ENCODE measurements around the gene PSKH1.
"Not testable (repeated sequence)": the region's sequence is repeated elsewhere in the genome, so short reads cannot be mapped to it uniquely, and the experiment has no call there.

Gene PSKH1

DNA sequence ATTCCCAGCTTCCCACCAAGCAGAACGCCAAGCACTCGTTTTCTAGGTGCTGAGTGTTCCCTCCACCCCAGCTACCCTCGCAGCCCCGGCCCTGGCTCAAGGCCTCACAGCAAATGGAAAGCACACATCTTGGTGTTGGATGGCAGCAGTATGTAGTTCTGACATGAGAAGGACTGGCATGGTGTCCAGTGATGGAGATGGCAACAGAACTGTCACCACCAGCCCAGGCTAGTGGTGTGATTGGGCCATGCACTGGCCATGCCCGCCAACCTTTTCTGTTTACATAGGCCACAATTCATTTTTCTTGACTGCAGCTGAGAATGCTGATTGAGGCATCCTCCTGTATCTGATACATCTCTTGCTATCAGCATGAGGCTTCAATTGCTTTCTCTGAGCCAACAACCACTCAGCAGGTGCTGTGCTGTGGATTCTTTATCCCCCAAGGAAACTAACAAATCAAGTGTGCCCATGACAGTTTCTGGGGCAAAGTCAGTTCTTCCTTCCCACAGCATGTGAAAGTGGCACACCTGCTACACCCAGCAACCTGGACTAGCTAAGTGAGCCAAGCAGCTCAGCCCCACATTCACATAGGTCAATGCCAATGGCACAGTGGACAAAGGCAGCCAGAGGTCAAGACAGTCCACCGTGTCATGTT lies 71.5 kb downstream of the PSKH1 start:
- no peak for DNase-seq

DNA sequence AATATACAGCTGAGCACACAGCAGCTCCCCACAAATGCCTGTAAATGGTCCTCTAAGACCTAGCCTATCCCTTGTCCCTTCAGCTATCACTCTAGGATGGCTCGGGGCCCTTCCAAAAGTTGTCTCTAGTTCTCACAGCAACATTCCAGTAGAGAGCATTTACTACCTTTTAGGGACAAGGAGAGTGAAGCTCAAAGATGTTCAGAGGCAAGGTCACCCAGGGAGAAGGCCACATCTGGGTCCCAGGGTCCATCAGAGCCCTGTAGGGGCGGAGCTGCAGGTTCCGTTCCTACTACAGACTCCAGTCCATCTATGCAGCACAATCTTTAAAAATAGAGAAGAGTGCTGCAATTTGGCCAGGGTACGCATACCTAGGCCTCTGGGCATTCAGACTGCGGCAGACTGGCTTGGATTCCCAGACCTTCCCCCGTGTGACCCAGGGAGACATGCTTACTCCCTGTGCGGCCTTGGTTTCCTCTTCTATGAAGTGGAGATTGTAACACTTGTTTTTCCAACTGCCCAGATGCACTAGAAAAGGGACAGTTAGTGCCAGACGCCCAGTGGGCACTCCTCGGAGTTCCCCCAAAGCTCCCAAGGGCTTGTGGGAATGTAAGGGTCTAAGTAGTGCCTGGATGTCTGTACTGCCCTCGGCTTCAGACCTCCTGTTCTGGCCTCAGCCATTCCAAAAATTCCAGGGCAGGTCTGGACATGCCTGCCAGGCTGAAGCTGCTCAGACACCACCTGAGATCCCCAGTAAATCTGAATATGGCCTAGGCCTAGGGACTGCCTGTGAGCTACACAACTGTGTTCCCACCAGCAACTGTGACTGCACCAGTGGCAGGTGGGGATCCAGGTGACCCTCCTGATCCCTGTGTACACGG lies 72.9 kb downstream of the PSKH1 start:
- no peak for DNase-seq

DNA sequence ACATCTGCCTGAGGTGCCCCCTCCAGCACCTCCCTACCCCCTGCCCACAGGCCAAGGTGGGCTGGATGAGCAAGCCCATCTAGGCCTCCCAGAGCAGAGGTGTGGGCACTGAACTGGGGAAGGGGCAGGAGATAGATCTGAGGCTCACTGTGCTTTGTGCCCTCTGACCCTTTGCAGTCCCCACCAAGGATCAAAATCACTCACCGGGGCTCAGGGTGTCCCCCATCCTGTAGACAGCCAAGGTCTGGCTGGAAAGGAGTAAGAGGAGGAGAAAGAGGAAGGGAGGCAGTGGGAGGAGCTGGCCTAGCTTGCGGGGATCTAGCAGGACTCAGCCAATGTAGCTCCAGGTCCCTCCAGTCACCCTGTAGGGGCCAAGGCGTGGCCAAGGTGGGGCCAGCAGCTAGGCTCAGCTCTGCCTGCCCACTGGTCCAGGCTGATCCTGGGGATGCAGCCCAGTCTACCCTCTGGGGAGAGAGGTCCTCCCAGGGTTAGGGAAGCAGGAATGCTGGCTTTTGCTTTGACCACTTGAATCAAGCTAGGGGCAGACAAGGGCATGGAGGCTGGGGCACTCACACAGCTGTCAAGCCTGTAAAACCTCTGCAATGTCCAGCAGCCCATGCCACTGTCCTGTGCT lies 73.6 kb downstream of the PSKH1 start:
- peak; percentile 78 for DNase-seq

DNA sequence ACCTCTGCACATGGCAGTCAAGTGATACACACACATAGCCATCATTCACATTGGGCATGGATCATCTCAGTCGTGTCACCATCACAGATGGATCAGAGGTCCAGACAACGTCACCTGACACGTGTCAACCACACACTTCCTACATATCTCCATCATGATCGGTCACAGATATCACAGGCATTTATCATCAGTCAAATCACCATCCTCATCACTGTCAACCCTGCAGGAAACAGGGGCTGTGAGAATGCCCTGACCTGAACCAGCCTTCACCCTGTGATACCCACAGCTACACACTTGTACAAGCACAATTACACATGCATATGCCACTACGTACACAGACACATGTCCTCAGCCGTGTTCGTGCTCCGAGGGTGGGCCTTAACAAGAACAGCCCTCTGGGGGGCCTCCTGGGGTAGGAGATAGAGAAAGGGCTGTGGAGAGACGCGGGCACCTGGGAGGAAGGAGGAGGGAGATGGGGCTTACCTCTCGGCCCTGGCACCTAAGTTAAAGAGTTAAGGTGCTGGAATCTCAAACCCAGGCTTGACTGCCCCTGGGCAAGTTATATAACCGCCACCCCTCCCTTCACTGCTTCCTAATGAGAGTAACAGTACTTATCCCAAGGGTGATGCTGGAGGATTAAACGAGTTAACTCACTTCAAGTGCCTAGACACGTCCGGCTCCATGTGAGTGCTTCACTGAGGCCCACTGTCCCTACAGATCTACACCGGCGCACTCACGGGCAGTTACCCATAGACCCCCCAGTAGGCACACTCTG lies 74.3 kb downstream of the PSKH1 start:
- DNase-seq, result no peak

DNA sequence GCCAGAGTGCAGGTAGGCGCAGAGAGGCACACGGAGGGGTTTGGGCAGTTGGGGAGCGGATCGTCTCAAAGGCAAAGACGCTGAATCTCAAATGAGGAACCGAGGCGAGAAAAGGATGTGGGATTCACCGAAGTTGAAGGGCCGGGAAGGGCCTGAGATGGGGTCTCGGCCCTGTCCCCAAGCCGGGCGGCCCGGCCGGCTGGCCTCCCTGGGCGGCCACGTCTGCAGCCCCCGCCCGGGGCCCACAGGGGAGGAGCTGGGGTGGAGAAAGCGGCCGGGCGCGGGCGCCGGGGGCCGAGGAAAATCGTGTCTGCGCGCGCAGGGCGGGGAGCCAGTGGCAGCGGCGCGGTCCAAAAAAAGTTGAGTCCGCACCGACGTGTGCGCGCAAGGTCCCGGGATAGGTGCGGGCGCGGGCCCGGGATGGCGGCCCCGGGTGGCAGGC lies 74.9 kb downstream of the PSKH1 start:
- no peak for DNase-seq

DNA sequence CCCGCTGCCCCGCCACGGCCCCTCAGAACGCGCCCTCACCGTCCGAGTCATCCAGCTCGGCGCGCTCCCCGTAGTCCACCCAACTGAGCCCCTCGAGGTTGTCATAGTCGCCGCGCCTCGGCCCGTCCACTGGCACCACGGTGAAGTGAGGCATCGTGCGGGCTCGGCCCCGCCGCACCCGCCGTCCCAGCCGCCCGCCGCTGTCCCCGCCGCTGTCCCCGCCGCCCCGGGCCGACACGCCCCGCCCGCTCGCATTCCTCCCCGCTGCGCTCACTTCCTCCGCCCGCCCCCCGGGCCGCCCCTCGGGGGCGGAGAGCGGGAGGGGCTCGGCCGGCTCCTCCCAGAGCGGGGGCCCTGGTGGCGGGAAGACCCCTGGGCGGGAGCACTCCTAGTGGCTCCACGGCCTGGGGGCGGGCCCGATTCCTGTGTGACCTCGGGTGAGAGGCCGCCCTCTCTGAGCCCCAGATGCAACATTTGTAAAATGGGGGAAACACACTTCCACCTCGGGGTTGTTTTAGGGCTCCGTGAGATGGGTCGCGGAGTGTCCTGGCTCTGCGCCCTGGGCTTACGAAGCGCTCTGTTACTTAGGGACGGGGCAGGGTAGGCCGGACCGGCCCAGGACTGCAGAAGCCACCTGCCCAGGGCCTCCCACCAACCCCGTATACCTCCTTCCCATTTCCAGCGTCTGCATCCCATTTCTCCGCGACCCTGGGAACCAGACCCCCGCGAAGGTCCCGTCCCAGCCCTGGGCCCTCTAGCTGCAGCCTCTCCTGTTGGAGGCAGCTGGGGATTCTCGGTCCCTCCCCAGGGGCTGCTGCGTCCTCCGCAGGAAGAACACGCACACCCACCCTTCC lies 75.6 kb downstream of the PSKH1 start, which contains the start of gene SLC12A4:
TSS of gene SLC12A4 (minus strand) at position 238 of the 854 bp plus-strand sequence. CDS start at position 154, 84 bp downstream.
- peak; percentile 71 for DNase-seq

DNA sequence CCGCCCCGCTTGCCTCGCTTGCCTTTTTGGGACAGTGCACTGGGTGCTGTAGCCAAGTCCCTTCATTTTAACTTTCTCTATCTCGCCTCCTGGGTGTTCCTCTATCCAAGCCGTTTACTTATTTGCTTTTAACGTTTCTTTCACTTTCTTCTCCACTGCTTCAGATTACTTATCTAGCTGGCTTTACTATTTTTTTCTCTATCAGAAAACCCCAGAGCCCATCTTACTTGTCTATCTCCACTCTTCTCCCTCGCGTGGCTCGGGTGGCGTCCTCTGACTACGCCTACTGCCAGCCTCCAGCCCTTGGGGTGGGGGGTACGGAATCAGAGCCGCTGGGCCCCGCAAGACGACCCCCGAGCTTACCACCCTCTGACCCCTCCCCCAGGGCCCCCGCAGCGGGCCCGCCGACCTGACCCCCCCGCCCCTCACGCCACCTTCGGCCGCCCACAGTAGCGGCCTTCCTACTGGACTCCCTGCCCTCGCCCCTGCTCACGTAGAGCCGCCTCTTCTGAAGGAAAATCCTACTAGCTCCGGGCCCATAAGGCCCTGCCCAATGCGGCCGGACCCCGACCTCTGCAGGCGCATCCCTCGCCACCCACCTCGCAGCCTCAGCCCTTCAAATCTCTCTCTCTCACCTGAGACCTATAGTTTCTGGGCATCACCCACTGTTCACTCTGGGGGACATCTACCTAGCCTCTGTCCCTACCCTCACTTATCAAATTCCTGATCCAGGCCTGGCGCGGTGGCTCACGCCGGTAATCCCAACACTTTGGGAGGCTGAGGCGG lies 76.4 kb downstream of the PSKH1 start:
- DNase-seq, result no peak

DNA sequence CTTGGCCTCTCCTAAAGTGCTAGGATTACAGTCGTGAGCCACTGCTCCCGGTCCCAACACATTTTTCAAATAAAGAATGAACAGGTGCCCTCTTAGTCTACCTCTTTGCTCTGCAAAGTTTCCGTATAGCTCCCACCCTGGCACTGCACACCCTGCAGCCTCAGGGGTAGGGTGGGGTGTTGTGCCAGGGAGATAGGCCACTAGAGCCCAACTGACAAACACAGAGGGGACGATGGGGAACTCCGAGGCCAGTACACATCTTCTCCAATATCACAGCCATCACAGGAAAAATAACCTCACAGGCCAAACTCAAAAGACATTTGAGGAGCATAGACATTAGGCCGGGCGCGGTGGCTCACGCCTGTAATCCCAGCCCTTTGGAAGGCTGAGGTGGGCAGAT lies 78.1 kb downstream of the PSKH1 start:
- no peak for DNase-seq

DNA sequence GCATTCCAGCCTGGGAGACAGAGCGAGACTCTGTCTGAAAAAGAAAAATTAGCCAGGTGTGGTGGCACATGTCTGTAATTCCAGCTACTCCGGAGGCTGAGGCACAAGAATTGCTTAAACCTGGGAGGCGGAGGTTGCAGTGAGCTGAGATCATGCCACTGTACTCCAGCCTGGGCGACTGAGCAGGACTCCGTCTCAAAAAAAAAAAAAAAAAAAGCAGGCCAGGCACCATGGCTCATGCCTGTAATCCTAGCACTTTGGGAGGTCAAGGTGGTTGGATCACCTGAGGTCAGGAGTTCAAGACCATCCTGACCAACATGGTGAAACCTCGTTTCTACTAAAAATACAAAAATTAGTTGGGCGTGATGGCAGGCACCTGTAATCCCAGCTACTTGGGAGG lies 79.2 kb downstream of the PSKH1 start:
- DNase-seq, result not testable (repeated sequence)

DNA sequence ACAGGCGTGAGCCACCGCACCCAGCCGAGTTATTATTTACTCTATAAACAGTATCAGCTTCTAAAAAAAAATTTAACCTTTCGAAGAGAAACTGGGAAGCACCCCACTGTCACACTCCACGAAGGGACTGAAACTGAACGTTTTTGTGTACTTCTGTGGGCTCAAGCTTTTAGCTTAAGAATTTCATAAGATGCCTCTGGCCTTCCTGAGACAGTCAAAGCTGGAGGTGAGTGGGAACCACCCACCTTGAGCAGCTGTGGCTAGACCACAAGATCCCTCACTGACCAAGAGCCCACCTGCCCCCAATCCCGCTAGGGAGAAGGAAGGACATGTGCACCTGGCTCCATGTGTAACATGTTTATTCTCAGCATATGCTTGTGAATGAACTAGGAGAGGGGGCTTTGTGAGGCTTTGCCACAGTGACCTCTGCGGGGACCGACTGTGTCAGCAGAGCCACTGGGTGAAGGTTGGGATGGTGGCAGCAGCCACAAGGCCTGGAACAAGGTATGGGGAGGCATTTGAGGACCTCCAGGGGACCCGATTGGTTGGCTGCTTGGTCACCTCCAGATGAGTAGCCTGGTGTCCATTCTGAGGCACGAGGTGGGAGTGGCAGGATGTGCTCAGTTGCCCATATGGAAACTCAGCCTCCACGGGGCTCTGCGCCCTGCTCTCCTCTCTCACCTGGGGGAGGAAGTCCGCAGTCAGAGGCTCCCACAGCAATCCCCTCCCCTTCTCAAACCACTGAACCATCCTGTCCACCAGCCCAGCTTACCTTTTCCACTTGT lies 82.5 kb downstream of the PSKH1 start:
- DNase-seq, result no peak

DNA sequence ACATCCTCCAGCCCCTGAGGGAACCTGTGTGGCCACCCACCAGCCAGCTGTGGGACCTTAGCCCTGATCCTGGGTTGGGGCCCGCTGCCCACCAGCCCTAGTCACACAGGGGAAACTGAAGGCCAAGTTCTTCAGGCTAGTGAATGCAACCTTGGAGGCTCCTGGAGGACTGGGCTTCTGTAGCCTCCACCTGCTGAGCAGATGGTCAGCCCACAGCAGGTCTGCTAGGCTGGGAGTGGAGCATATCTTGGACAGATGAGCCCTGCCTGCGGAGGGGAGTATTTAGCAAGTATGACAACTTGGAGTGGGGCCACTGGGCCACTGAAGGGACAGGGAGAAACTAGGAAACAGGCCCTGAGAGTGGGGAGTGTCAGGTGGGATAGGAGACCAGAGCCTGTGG lies 83.2 kb downstream of the PSKH1 start:
- no peak for DNase-seq

DNA sequence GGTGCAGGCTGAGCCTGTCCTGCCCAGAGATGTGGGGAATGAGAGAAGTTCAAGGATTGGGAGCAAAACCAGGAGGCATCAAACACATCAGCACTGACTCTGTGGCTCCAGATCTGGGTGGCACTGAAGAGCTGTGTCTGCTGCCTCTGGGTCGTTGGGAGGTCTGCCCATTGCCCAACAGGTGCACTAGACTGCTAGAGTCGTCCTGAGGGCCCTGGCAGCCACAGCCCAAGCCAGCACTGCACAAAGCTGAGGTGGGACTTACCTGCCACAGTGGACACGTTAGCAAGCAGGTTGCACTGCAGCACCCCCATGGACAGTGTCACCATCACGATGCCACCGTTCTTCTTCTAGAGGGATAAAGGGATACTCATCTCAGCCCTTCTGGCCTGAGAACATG lies 84.0 kb downstream of the PSKH1 start:
- no peak for DNase-seq

DNA sequence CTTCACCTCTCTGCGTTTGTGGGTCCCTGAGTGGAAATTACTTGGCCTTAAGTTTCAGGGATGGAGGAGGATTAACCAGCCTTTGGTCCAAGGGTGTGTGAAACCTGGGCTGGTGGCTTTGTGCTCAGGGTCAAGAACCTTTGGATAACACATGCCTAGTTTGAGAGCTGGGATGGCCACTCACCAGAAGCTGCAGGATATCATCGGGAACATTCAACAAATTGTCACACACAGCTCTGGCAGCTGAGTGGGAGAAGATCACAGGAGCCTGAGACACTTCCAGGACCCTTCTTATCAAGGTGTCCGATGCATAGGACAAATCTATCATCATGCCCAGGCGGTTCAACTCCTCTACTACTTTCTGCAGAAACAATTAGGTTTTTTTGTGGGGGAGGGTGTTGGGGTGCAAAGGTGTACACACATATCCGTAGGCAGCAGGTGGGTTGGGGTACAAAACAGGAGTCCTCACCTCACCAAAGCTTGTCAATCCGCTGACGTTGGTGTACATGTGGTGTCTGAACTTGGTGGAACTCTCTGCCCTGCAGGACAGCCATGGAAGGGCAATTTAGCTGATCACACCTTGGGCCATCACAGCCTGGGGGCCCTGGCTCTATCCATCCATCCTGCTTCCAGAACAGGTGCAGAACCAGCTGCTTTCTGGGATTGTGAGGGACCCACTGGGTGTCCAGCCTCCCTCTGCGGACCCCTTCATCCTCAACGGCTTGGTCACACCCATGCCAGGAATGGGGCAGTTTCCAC lies 84.6 kb downstream of the PSKH1 start:
- DNase-seq, result no peak
